Spleen (tissue), 11 donors: ENCODE measurements around the gene HUS1. TPM values are rescaled to one million over a fixed set of nuclear protein-coding genes. Genes with fewer than 3 reads are reported as not detected.

ENCODE experiments used
- DNase-seq: peaks from one replicate; pipeline ENCODE4 v3.0.0-alpha.2; 2020
- H3K27ac ChIP-seq, 8 donors: fragments of 200-600 bp; sonication (generic) in 7 of 8; 1 replicate in 4 of 8; 2 replicates in 4 of 8; pipeline versions ENCODE4 v1.5.0 to v1.8.0; 2016 to 2021; ENCODE audit warnings: inconsistent platforms in 4 of 8, mild to moderate bottlenecking in 4 of 8, moderate library complexity in 1 of 8
- H3K27me3 ChIP-seq, 7 donors: fragments of 200-600 bp; sonication (generic) in 6 of 7; replicated peaks in 1 of 7; 1 replicate in 4 of 7; 2 replicates in 3 of 7; pipeline versions ENCODE4 v1.5.0 to v1.8.0; 2016 to 2021; ENCODE audit warnings: inconsistent platforms in 3 of 7, mild to moderate bottlenecking in 1 of 7
- H3K36me3 ChIP-seq, 6 donors: fragments of 200-600 bp; sonication (generic) in 5 of 6; 1 replicate in 4 of 6; 2 replicates in 2 of 6; pipeline versions ENCODE4 v1.5.0 to v1.8.0; 2016 to 2021; ENCODE audit warnings: inconsistent platforms in 2 of 6
- H3K4me1 ChIP-seq, 6 donors: fragments of 200-600 bp; sonication (generic) in 5 of 6; 1 replicate in 3 of 6; 2 replicates in 3 of 6; pipeline versions ENCODE4 v1.5.0 to v1.8.0; 2016 to 2021; ENCODE audit warnings: inconsistent platforms in 3 of 6
- H3K4me3 ChIP-seq, 8 donors: fragments of 200-600 bp; sonication (generic) in 7 of 8; 1 replicate in 4 of 8; 2 replicates in 4 of 8; pipeline versions ENCODE4 v1.5.0 to v1.8.0; 2016 to 2021; ENCODE audit warnings: inconsistent platforms in 4 of 8, mild to moderate bottlenecking in 4 of 8, moderate library complexity in 2 of 8
- H3K9me3 ChIP-seq, 8 donors: fragments of 200-600 bp; sonication (generic) in 7 of 8; 1 replicate in 4 of 8; 2 replicates in 4 of 8; pipeline versions ENCODE4 v1.5.0 to v1.8.0; 2016 to 2021; ENCODE audit warnings: inconsistent platforms in 4 of 8
- POLR2A ChIP-seq, 3 donors: fragments of 450-650 bp; IDR thresholded peaks; one replicate each; pipeline ENCODE4 v1.5.1; 2017; ENCODE audit warnings: antibody characterized with exemption in 3 of 3, mild to moderate bottlenecking in 1 of 3
- POLR2AphosphoS5 ChIP-seq, 3 donors: sonication (generic); formaldehyde crosslinking; IDR thresholded peaks; one replicate each; pipeline ENCODE4 v1.5.1; 2017; ENCODE audit warnings: antibody characterized with exemption in 3 of 3
- WGBS, 5 donors: extraction: QIAGEN DNeasy Blood & Tissue Kit in 3 of 5; methylation state at CpG; one replicate each; pipeline versions ENCODE4 v1.1.5 to v1.1.7; 2013 to 2018; 5-methylcytosine and 5-hydroxymethylcytosine counted together
- intact Hi-C: fragments of 100-400 bp; cut with DNase I; formaldehyde crosslinking; loops from one replicate; pipeline ENCODE4 v1.15.0; 2023; ENCODE audit warnings: low total_unique reads
- polyA plus RNA-seq, 3 donors: library from polyadenylated mRNA; stranded (reverse); fragments of 200-250 nt; gene quantifications; one replicate each; pipeline ENCODE4 v1.2.1, GENCODE V29; 2013
- total RNA-seq, 7 donors: library from RNA; depleted of rRNA in 3 of 7; stranded (reverse); fragments of >200 nt in 3 of 7; fragmentation: NEBNext Ultra II Directional in 4 of 7; extraction: Animal tissue kit (Norgen Biotek cat#: 25700) in 4 of 7; gene quantifications; one replicate each; pipeline versions ENCODE4 v1.1.0 to v1.2.1, GENCODE V29; 2016 to 2021
- TF ChIP-seq, protein P1 (sequence below), 11 experiments: fragments of 200-600 bp in 7 of 11; fragments of 450-650 bp in 4 of 11; sonication (generic) in 4 of 11; IDR thresholded peaks in 8 of 11; conservative IDR thresholded peaks in 3 of 11; 1 replicate in 7 of 11; 2 replicates in 4 of 11; pipeline versions ENCODE4 v1.4.0 to v1.8.0; 2016 to 2021; ENCODE audit warnings: antibody characterized with exemption in 11 of 11, inconsistent platforms in 4 of 11, mild to moderate bottlenecking in 1 of 11
- donor health status: healthy with polysubstance abuse.
- donor health status: DM: no; HTN: no; CAD: no; lungs with moderate emphysema.
- donor health status: DM: no; HTN: no; CAD: no.
- donor health status: Bipolar disorder and iron deficiency.
- donor health status: healthy.
- donor health status: DM: no; HTN: no; CAD: no.
- donor health status: DM: yes; HTN: yes; CAD: no.

HUS1 gene
- total and polyA plus RNA-seq, 10 donors: 4.8 to 74.2 (median 33.2) TPM

DNA sequence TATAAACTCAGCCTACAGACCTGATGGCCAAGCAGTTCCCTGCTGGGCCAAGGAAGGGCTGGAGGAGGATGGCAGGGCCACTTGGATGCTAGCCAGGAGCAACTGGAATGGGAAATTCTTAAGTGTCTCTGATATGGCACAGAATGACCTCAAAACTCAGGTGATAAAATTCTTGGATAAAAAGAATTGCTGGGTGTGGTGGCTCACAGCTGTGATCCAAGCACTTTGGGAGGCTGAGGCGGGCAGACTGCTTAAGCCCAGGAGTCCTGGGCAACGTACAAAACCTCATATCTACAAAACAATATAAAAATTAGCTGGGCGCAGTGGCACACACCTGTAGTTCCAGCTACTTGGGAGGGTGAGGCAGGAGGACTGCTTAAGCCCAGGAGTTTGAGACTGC lies 17.2 kb downstream of the HUS1 start:
- DNase-seq: no peak
- WGBS, 5 donors: 91 to 98% (median 95%) methylated on average over 3 of the region's 3 CpGs
- intact Hi-C loops: no loop called here
- Histone ChIP-seq H3K4me3 (no peak overlapping the region), H3K27me3 (no peaks in the 10 kb centered on the region), H3K27ac (no peak overlapping the region), H3K36me3 (peaks cover 10 to 73% (median 64%) of the 10 kb centered on the region in 6 donors), H3K4me1 (no peaks in the 10 kb centered on the region), H3K9me3 (no peaks in the 10 kb centered on the region)
- TF ChIP-seq POLR2A (IDR thresholded peaks at IDR 0.05): no peak
- TF ChIP-seq, protein P1, sequence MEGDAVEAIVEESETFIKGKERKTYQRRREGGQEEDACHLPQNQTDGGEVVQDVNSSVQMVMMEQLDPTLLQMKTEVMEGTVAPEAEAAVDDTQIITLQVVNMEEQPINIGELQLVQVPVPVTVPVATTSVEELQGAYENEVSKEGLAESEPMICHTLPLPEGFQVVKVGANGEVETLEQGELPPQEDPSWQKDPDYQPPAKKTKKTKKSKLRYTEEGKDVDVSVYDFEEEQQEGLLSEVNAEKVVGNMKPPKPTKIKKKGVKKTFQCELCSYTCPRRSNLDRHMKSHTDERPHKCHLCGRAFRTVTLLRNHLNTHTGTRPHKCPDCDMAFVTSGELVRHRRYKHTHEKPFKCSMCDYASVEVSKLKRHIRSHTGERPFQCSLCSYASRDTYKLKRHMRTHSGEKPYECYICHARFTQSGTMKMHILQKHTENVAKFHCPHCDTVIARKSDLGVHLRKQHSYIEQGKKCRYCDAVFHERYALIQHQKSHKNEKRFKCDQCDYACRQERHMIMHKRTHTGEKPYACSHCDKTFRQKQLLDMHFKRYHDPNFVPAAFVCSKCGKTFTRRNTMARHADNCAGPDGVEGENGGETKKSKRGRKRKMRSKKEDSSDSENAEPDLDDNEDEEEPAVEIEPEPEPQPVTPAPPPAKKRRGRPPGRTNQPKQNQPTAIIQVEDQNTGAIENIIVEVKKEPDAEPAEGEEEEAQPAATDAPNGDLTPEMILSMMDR (IDR thresholded peaks at IDR 0.05 in 8 of 11, conservative IDR thresholded peaks at IDR 0.05 in 3 of 11): no peak
- TF ChIP-seq POLR2AphosphoS5 (IDR thresholded peaks at IDR 0.05): no peak

DNA sequence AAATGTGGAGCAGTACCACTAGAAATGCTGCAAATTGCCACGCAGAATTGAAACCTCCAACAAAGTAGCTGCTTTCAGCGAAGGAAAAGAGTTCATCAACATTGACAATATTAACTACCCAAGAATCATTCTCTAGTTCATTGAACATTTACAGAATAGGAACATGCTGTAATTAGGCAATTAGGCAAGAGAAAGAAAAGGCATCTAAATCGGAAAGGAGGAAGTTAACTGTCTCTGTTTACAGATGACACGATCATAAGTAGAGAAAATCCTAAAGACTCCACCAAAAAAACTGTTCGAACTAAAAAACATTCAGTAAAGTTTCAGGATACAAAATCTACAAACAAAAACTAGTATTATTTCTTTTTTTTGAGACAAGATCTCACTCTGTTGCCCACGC lies 22.3 kb downstream of the HUS1 start:
- Histone ChIP-seq H3K27me3 (no peaks in the 10 kb centered on the region), H3K4me3 (no peak overlapping the region), H3K4me1 (no peaks in the 10 kb centered on the region), H3K27ac (no peak overlapping the region), H3K9me3 (no peaks in the 10 kb centered on the region), H3K36me3 (peaks cover 0 to 59% (median 35%) of the 10 kb centered on the region in 6 donors)
- TF ChIP-seq POLR2AphosphoS5 (IDR thresholded peaks at IDR 0.05): no peak
- TF ChIP-seq POLR2A (IDR thresholded peaks at IDR 0.05): no peak
- TF ChIP-seq, protein P1 (IDR thresholded peaks at IDR 0.05 in 8 of 11, conservative IDR thresholded peaks at IDR 0.05 in 3 of 11): no peak
- WGBS, 5 donors: 71 to 78% (median 74%) methylated on average over 6 of the region's 6 CpGs
- no peak for DNase-seq
- intact Hi-C loops: no loop called here

DNA sequence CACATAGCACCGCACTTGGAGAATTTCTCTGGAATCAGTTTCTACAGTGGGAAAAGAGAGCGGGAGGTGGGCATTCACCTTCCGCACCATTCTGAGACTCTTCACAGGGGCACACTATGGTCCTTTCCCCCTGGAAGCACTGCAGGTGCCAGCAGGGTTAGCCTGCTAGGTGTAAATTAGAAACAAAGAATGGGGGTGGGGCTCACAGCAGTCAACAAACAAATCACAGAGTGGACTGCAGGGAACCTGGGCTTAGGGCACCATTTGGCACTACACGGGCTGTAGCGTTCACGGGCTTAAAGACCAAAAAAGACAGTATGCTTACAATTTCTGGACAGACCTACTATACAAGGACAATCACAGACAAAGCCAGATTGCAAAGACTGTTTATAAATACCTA lies 23.2 kb downstream of the HUS1 start:
- Histone ChIP-seq H3K36me3 (peaks cover 0 to 49% (median 26%) of the 10 kb centered on the region in 6 donors), H3K27ac (no peak overlapping the region), H3K4me3 (no peak overlapping the region), H3K9me3 (no peaks in the 10 kb centered on the region), H3K27me3 (no peaks in the 10 kb centered on the region), H3K4me1 (no peaks in the 10 kb centered on the region)
- intact Hi-C loops: no loop called here
- TF ChIP-seq POLR2A (IDR thresholded peaks at IDR 0.05): no peak
- no peak for TF ChIP-seq POLR2AphosphoS5 (IDR thresholded peaks at IDR 0.05)
- no peak for DNase-seq
- WGBS, 5 donors: 90 to 93% (median 90%) methylated on average over 6 of the region's 6 CpGs

DNA sequence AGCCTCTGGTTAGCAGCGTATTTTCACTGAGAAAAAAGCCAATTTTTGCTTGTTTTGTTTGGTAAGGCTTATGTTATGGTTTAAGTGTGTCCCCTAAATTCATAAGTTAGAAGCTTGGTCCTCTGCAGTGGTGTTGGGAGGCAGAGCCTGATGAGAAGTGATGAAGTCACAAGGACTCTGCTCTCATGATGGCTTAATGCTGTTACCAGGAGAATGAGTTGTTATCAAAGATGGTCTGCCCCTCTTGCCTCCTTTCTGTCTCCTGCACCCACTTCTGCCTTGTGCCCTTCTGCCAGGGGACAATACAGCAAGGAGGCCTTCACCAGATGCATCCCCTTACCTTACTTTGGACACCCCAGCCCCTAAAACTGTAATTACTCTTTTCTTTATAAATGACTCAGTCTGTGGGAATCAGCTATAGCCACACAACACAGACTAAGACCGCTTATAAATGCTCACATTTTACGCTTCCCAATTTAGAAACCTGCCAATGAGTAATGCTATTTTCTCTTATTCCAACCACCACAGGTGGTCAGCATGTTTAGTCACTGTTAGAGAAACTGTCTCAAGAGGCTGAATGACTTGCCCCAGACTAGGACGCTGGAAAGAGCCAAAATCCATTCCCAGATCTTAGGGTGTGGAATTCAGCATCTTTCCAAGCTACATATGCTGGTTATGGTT lies 25.0 kb downstream of the HUS1 start:
- Histone ChIP-seq H3K4me1 (peaks cover 0 to 8% (median 2%) of the 10 kb centered on the region in 6 donors), H3K27me3 (no peaks in the 10 kb centered on the region), H3K27ac (no peak overlapping the region), H3K9me3 (no peaks in the 10 kb centered on the region), H3K4me3 (no peak overlapping the region), H3K36me3 (peaks cover 0 to 42% (median 22%) of the 10 kb centered on the region in 6 donors)
- DNase-seq: no peak
- TF ChIP-seq POLR2AphosphoS5 (IDR thresholded peaks at IDR 0.05): peak in 1 of 3 donors; percentile 11
- TF ChIP-seq POLR2A (IDR thresholded peaks at IDR 0.05): no peak
- WGBS, 5 donors: 87 to 95% (median 91%) methylated on average over 4 of the region's 4 CpGs
- intact Hi-C loops: no loop called here

DNA sequence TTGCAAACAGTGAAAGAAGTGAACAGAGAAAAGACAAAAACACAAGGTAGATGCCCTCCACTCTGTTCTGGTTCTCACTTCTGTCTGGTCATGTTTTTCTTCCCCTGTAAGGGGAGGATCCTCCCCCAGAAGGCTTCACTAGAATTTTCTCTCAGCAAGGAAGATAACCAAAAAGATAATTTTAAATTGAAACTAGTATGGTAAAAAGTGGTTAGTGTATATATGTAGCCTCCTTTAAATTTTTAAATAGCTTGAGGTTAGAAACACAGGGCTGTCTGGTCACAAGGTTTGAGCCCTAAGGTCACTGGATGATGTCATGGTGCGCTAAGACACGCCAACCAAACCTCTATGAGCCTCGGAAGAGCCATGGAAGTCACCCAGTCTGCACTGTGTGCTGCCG lies 25.6 kb downstream of the HUS1 start:
- Histone ChIP-seq H3K27ac (no peak overlapping the region), H3K27me3 (no peaks in the 10 kb centered on the region), H3K9me3 (no peaks in the 10 kb centered on the region), H3K4me1 (peaks cover 0 to 8% (median 2%) of the 10 kb centered on the region in 6 donors), H3K4me3 (no peak overlapping the region), H3K36me3 (peaks cover 0 to 42% (median 22%) of the 10 kb centered on the region in 6 donors)
- no peak for DNase-seq
- 87 to 95% (median 92%) methylated on average over 4 of the region's 4 CpGs for WGBS, 5 donors
- TF ChIP-seq POLR2A (IDR thresholded peaks at IDR 0.05) (no peak), POLR2AphosphoS5 (IDR thresholded peaks at IDR 0.05) (no peak)
- TF ChIP-seq, protein P1 (IDR thresholded peaks at IDR 0.05 in 8 of 11, conservative IDR thresholded peaks at IDR 0.05 in 3 of 11): no peak
- intact Hi-C loops: no loop called here
